Measurements from ENCODE around the gene PDE4D.
"Not testable (repeated sequence)": the region's sequence is repeated elsewhere in the genome, so short reads cannot be mapped to it uniquely, and the experiment has no call there.

Gene PDE4D

GRCh38 chr5:59768152-59769040, 125.1 kb downstream of the PDE4D start:
- no peak for DNase-seq (ENCODE audit: low read depth)

GRCh38 chr5:59767681-59768151, 125.8 kb downstream of the PDE4D start:
- no peak for DNase-seq (ENCODE audit: low read depth)

GRCh38 chr5:59767211-59767605, 126.3 kb downstream of the PDE4D start:
- no peak for DNase-seq (ENCODE audit: low read depth)

GRCh38 chr5:59766427-59767210, 126.9 kb downstream of the PDE4D start:
- no peak for DNase-seq (ENCODE audit: low read depth)

- no peak for DNase-seq (ENCODE audit: low read depth)
Observed at GRCh38 chr5:59765446-59765845, 128.1 kb downstream of the PDE4D start.

GRCh38 chr5:59764361-59764760, 129.2 kb downstream of the PDE4D start:
- no peak for DNase-seq (ENCODE audit: low read depth)

- no peak for DNase-seq (ENCODE audit: low read depth)
Observed at GRCh38 chr5:59763541-59763940, 130.0 kb downstream of the PDE4D start.

GRCh38 chr5:59762232-59762631, 131.3 kb downstream of the PDE4D start:
- not testable (repeated sequence) for DNase-seq (ENCODE audit: low read depth)

- DNase-seq (ENCODE audit: low read depth), result no peak
Observed at GRCh38 chr5:59760785-59761348, 132.7 kb downstream of the PDE4D start.

GRCh38 chr5:59759600-59760351, 133.8 kb downstream of the PDE4D start:
- DNase-seq (ENCODE audit: low read depth), result no peak

GRCh38 chr5:59758566-59758965, 135.0 kb downstream of the PDE4D start:
- no peak for DNase-seq (ENCODE audit: low read depth)

- no peak for DNase-seq (ENCODE audit: low read depth)
Observed at GRCh38 chr5:59757442-59757841, 136.1 kb downstream of the PDE4D start.

- no peak for DNase-seq (ENCODE audit: low read depth)
Observed at GRCh38 chr5:59756373-59757035, 137.0 kb downstream of the PDE4D start.

- no peak for DNase-seq (ENCODE audit: low read depth)
Observed at GRCh38 chr5:59755476-59755875, 138.1 kb downstream of the PDE4D start.

GRCh38 chr5:59753599-59753998, 139.9 kb downstream of the PDE4D start:
- no peak for DNase-seq (ENCODE audit: low read depth)

GRCh38 chr5:59749782-59750520, 143.6 kb downstream of the PDE4D start:
- DNase-seq (ENCODE audit: low read depth), result no peak

GRCh38 chr5:59748036-59748663, 145.4 kb downstream of the PDE4D start:
- DNase-seq (ENCODE audit: low read depth), result not testable (repeated sequence)

- no peak for DNase-seq (ENCODE audit: low read depth)
Observed at GRCh38 chr5:59746241-59746765, 147.2 kb downstream of the PDE4D start.

GRCh38 chr5:59745415-59745863, 148.1 kb downstream of the PDE4D start:
- no peak for DNase-seq (ENCODE audit: low read depth)

GRCh38 chr5:59744531-59744992, 149.0 kb downstream of the PDE4D start:
- DNase-seq (ENCODE audit: low read depth), result no peak

All from activated T-cell treated with anti-CD3 and anti-CD28 coated beads for 24 hours (primary cell).